Measurements from ENCODE around the gene LAPTM4A.
A peak's percentile ranks its signal among the peaks of the same experiment; 100 is the strongest.
"Not testable (repeated sequence)": the region's sequence is repeated elsewhere in the genome, so short reads cannot be mapped to it uniquely, and the experiment has no call there.

Gene LAPTM4A

DNA sequence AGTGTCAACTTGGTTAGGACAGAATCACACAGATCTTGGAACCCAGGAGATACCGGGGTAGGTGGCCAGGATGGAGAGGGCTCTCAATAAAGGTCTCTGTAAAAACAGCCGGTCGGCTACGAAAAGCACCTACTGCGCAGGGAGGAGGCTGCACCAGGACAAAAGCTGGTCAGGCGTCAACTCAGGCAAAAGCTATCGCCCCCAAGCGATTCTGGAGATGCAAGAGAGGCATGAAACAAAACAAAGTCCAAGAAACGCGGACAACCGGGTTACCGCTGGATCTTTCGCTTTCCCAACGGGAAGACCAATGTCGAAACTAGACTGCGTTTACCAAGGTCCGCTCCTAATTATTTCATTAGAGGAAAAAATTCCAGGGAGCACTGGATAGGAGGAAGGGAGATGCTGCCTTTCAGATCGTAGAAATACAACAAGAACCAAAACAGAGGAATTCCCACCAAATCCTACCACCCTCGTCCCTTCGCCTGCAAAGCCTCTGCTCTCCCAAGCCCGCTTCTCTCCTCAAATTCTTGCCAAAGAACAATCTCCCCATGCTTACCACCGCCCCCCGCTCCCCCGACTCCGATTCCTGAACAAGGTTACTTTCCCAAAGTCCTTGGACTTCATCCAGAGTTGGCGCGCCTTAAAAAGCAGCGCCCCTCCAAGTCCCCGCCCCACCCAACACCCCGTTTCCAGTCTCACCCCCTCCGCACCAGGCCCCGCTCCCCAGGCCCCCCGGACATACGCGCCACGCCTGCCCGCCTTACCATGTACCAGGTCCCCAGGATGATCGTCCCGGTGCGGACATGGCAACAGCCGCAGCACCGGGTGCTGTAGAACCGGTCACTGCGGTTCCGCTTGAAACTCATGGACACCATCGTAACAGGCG, 539 bp downstream of the LAPTM4A start:
- ATAC-seq (peak; percentile 20), DNase-seq (peak; percentile 30)

DNA sequence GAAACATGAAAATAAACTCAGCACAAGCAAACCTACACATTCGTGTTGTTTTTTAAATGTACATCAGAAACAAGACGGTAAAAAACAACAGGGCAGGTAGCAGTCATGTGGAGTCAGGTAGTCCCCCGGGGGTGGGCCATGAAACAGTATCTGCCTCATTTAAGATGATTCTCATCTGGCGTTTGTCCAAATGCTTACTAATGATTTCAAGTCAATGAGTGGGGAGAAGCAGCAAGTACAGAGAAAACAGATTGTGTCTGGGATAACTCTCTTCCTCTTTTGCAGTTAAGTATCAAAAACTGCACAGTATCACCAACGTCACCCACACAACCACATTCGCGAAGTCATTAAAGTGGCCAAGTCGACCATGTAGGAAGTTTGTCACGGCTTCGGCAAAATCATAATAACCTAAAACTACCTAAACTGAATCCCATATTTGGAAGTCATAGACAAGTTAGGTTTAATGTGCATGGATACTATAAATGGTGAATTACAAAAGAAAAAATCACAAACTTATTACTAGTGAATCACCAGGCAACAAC, 1.3 kb downstream of the LAPTM4A start:
- DNase-seq = peak; percentile 29
- ATAC-seq = no peak

DNA sequence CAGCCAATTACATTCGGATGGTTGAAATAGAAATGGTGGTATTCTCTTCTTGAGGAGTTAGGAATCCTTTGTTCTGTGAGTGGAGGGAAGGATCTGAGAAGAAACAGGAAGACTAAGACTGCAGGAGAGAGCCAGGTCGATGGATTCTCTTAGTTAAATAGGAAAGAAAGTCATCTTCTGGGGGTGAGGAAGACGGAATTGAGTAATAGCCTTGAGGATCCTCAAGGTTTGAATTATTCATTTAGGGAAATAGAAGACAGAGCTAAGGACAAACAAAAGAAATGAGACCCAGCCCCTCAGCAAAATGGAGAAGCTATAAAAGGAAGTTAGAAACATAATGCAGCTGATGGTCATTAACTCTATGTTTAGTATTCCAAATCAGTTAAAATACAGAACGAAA, 1.8 kb downstream of the LAPTM4A start:
- no peak for DNase-seq
- ATAC-seq = no peak

DNA sequence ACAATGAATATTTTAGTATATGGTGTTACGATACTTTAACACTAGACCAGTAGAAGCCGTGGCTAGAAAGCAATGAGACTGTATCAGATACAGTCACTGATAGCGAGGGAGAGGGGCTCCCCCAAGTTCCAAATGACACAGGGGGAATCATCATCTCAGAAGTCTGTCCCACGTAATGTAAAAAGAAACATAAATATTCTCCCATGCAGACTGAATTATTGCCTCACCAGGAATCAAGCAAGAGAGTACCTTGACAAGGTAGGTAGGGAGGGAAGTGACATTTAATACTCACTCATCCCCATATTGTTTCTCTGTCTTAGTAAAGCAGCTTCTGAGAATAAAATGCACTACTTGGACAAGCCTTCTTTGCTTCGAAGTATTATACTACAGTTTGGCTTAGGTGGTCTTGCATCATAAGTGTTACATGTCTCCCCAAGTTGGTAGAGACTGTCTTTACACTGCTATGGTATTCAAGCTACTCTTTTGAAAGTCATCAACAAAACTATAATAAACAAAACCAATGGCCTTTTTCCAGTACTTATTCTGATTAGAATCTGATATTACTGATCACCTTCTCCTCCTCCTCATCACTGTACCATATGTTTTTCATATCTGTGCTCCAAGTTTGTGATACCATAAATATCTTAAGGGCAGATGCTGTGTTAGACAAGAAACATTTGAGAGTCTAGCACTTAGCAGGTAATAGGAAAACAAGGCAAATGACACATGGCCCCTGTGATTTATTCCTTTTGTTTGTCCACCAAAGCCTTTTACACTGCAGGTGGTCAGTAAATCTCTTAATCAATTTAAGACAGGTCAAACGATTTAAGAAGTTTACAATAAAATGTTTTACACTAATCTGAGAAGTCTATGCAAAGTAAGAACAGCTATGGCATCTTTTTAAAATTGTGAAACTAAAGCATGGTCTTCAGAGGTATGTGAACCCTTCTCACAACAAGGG, 2.7 kb downstream of the LAPTM4A start:
- DNase-seq (no peak), ATAC-seq (no peak)

DNA sequence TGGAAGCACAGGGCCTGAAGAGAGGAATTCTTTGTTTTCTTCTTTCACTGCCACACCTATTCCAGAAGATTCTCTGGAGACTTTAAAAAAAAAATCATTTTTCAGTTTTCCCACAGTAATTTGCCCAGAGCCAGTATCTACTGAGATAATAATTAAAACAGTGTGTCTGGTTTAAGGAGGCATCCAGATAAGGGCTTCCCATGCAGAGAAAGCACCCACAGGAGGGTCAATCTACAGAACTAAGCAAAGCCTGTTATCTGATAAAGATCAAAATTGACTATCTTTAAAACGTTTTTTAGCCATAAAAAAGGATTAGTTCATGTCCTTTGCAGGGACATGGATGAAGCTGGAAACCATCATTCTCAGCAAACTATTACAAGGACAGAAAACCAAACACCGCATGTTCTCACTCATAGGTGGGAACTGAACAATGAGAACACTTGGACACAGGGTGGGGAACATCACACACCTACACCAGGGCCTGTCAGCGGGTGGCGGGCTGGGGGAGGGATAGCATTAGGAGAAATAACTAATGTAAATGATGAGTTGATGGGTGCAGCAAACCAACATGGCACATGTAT, 5.6 kb downstream of the LAPTM4A start:
- not testable (repeated sequence) for ATAC-seq, DNase-seq

DNA sequence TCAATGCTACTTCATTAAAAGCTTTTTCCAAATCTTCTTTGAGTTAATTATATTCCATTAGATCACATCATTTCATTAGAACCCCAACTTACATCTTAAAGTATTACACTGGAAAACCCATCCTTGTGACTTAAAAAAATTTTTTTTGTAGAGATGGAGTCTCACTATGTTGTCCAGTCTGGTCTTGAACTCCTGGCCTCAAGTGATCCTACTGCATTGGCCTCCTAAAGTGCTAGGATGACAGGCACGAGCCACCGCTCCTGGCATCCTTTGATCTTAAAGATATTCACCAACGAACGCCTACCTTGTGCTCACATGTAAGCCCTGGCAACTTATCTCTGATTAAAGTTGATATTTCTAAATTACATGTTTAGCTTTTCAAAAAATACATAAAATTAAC, 6.7 kb downstream of the LAPTM4A start:
- DNase-seq (no peak), ATAC-seq (no peak)

DNA sequence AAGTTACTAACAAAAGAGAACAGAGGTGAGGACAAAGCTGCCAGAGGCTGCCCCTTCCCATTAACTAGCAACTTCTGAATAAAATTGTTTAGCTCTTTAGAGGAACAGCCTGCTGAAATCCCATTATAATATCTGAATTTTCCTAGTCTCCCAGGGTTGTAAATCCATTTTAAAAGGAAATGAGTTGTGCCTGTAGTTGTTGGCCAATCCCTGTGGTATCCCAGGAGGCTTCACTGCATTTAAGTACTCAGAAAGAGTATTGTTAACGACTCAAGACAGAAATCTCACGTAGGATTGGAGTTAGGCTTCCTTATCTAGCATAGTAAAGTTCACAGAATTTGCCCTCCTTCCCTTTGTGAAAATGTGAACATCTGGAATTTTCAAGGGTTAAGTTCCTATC, 8.9 kb downstream of the LAPTM4A start:
- DNase-seq = no peak
- ATAC-seq = no peak

DNA sequence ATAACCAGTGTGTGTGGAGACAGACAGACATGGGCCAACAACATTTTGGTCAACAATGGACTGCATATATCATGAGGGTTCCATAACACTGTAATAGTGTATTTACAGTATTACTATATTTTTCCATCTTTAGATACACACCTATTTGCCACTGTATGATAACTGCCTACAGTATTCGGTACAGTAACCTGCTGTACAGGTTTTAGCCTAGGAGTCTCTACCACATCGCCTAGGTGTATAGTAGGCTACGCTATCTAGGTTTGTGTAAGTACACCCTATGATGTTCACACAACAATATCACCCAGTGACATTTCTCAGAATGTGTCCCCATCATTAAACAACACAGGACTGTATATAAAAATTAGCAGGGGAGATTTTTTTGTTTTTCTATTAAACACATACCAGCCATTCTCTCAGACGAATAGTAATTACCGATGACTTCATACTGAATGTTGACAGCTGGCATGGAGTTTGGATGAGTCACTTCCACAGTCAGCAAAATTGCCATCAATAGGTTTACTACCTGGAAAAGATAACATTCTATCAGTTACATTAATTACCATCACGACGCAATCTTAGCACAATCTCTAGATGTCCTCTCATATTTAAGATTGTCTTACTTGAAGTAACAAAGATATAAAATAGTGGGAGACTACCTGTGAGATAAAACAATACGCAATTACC, 10.8 kb downstream of the LAPTM4A start:
- ATAC-seq = no peak
- no peak for DNase-seq

DNA sequence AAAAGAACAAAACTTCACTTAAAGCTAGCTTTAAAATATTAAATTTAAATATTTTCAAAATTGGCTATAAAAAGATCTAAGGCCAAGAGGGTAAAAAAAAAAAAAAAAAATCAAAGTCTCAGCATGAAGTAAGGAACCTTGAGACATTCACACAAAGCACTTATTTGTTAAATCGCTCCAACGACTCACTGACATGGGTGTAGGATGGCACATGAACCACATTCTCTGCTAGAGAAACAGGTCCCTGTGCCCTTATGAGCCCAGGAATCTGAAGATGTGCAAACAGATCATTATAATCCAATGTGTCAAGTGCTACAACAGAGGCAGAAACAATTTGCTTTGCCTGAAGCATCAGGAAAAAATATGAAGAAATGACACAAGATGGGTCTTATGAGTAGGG, 13.8 kb downstream of the LAPTM4A start:
- DNase-seq = no peak
- ATAC-seq = no peak

DNA sequence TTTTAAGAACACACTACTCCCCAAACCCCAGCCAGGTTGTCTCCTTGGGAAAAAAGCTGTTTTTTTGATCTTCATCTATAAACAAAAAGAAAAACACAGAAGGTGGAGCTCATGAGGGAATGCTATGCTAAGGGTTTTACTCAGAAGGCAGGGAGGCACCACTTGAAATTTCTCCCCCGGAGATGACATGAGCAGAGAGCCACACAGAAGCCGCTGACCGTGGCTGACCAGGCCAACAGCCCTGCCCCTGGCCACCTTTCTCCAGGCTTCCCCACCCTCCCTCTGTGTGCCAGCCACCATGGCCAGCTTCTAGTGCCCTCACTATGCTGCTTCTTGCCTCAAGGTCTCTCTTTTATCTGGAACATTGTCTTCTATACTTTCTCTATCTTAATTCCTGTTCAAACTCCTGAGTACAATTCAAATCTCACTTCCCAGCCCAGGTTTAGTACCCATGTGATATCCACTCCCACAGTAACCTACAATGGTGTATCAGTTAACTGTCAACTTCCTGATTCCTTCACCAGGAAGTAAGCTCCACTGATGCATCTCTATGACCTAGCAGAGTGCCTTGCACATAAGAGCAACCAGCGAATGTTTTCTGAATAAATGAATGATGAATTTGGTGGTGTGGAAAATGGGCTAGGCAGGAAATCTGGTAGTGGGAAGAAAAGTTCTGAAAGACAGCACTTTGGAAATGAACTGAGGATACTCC, 15.3 kb downstream of the LAPTM4A start:
- no peak for DNase-seq
- ATAC-seq = no peak

DNA sequence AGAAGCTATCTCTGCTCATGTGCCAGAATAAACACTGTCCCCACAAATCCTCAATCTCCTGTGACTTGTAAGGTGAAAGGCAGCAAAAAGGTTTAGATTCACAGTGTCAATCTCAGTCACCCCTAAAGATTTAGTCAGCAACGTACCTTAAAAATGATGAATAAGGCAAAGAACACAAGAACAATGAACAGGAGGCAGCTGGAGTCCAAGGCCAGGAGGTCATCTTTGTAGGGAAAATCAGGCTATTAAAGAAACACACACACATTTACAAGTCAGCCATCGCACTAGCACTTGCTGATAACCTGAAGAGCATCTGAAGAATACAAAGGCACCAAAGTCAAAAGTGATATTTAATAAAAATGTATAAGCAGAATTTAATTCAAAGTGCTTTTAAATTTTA, 16.6 kb downstream of the LAPTM4A start:
- DNase-seq (no peak), ATAC-seq (no peak)

DNA sequence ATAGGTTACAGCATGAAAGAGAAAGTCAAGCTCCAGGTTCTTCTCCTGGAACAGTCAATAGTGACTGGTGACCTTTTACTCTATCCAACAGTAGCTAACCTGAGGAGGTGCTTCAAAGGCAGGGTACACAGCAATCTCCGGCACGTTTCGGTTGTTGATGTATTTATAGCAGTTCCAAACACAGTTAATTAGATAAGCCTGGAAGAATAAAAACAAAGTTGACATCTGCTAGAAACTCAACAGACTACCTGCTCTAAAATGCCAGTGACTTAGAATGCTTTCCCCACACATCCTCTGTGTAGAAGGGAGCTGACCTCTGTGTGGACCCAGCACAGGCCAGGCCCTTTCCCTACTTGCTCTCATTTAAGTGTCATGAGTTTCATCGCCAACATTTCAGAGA, 17.2 kb downstream of the LAPTM4A start:
- ATAC-seq (no peak), DNase-seq (no peak)

DNA sequence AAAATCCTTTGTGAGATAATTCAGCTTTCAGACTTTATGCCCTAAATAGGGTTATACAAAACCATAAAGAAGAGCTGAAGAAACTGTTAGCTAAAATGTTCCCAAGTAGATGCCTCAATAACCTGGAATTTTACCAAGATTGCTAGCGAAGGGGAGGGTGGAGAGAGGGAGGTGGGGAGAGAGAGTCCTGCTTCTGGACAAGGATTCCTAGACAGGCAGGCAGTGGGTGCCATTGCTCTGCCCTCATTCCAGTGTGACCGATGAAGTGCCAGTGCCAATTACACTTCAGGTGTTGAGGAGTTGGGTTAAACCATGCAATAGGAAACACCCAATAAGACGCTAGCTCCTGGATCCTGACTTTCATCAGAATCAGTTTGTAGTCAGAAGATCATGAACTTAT, 18.1 kb downstream of the LAPTM4A start:
- DNase-seq (no peak), ATAC-seq (no peak)

DNA sequence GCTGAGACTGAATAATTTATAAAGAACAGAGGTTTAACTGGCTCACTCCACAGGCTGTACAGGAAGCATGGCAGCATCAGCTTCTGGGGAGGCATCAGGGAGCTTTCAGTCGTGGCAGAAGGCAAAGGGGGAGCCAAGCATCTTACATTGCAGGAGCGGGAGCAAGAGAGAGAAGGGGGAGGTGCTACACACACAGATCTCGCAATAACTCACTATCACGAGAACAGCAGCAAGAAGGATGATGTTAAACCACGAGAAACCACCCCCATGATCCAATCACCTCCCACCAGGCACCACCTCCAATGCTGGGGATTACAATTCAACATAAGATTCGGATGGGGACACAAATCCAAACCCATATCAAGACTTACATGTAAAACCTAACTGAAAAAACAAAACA, 21.2 kb downstream of the LAPTM4A start:
- ATAC-seq = no peak
- no peak for DNase-seq

DNA sequence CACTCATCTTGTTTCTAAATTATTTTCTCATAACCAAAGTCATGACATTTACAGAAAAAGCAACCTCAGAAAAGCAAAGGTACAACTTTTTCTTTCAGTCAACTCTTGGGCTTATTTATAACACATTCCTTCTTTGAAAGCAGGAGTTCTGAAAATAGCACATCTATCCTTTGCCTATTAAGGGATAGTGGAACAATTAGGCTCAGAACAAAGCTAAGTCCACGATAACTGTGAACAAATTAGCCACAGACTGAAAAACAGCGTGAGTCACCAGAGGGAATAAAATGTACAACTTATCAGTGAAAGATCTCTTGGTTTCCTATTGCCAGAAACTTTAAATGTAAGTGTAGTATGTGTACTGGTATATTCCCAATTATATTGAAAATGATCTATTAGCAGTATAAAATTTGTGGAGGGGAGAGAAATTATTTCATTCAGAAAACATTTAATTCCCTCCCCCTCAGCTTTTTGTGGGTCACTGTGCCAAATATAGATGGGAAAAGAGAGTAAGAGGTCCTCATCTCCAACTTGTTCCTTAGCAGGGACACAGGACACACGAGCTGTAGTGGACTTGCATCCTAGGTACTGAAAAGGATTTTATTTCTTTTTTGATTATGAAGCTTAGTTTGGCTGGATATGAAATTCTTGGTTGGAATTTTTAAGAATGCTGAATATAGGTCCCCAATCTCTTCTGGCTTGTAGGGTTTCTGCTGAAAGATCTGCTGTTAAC, 23.6 kb downstream of the LAPTM4A start:
- DNase-seq = no peak
- no peak for ATAC-seq

DNA sequence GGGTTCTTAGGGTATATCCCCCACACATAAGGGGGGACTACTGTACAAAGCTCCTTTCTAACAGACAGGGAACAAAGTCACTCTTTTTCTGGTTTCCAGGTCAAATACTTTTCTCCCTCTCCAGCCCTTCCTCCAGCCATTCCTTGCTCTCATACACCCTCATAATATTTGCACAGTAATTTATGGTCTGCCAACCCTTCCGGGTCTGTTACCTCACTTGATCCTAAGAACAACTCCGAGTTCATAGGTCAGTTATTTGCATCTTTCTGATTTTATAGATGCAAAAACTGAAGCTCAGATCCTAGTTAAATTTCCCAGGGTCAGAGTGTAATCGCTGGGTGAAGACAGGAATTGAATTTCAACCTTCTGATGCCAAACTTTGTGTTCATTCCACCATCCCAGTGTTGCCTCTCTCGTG, 24.2 kb downstream of the LAPTM4A start:
- ATAC-seq = no peak
- DNase-seq = no peak

DNA sequence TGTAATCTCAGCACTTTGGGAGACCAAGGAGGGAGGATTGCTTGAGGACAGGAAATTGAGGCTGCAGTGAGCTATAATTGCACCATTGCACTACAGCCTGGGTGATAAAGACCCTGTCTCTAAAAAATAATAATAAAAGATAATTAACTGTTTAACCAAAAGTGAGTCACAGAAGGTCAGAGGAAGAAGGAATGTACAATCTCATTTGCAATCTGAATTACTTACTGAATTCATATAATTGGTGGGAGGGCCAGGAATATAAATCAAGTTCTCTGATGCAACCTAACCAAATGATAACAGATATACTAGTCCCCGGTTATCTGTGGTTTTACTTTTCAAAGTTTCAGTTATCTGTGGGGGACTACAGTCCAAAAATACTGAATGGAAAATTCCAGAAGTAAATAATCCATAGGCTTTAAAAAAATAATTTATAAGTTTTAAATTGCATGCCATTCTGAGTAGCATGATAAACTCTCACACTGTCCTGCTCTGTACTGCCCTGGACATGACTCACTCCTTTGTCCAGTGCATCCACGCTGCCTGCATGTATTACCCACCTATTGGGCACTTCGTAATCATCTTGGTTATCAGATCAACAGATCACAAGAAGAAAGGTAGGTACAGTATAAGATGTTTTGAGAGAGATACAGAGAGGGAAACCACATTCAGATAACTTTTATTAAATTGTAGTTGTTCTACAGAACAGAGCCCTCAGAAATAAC, 26.2 kb downstream of the LAPTM4A start:
- no peak for ATAC-seq

DNA sequence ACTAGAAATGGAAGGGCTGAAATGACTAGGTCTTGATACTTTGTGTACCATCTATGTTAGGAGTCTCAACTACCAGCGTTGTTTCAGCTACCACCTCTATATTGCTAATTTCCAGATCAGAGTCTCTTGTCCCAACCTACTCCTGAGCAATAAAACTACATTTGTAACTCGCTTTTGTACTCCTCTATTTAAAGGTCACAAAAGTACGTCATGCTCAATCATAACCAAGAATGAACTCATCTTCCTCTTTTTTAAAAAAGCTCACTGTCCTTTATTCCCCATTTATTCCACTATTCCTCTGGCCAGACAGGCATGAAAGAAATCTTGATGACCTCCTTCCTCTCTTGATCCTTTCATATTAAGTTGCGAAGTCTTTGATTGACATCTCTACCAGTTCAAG, 27.7 kb downstream of the LAPTM4A start:
- ATAC-seq (no peak), DNase-seq (no peak)

More for the DNA sequence above, 26.2 kb downstream of the LAPTM4A start:
- DNase-seq = no peak

DNA sequence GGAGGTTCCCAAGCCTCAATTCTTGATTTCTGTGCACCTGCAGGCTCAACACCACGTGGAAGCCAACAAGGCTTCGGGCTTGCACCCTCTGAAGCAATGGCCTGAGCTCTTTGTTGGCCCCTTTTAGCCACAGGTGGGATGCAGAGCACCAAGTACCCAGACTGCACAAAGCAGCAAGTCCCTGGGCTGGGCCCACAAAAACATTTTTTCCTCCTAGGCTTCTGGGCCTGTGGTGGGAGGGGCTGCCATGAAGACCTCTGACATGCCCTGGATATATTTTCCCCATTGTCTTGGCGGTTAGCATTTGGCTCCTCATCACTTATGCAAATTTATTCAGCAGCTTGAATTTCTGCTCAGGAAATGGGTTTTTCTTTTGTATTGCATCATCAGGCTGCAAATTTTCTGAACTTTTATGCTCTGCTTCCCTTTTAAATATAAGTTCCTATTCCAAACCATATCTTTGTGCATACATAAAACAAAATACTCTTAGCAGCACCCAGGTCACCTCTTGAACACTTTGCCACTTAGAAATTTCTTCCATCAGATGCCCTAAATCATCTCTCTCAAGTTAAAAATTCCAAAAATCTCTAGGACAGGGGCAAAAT, 29.9 kb downstream of the LAPTM4A start:
- DNase-seq (no peak), ATAC-seq (no peak)
